ENCODE results near the gene SRRD.

Gene SRRD

GRCh38 chr22:26448334-26448733 is 35.3 kb upstream of the SRRD start:
- no peak for TF ChIP-seq CTCF (conservative IDR thresholded peaks at IDR 0.05)
- no peak overlapping the region for H3K27ac ChIP-seq

GRCh38 chr22:26448941-26449340 is 34.7 kb upstream of the SRRD start:
- H3K27ac ChIP-seq, result no peak overlapping the region
- no peak for TF ChIP-seq CTCF (conservative IDR thresholded peaks at IDR 0.05)

- TF ChIP-seq CTCF (conservative IDR thresholded peaks at IDR 0.05), result no peak
- H3K27ac ChIP-seq, result no peak overlapping the region
Observed at GRCh38 chr22:26450453-26451185, 33.1 kb upstream of the SRRD start.

GRCh38 chr22:26452236-26453016 is 31.3 kb upstream of the SRRD start:
- H3K27ac ChIP-seq, result no peak overlapping the region
- no peak for TF ChIP-seq CTCF (conservative IDR thresholded peaks at IDR 0.05)

- no peak for TF ChIP-seq CTCF (conservative IDR thresholded peaks at IDR 0.05)
- no peak overlapping the region for H3K27ac ChIP-seq
Observed at GRCh38 chr22:26453216-26453615, 30.5 kb upstream of the SRRD start.

GRCh38 chr22:26453812-26454500 is 29.7 kb upstream of the SRRD start:
- no peak overlapping the region for H3K27ac ChIP-seq
- TF ChIP-seq CTCF (conservative IDR thresholded peaks at IDR 0.05), result no peak

- H3K27ac ChIP-seq, result no peak overlapping the region
- no peak for TF ChIP-seq CTCF (conservative IDR thresholded peaks at IDR 0.05)
Observed at GRCh38 chr22:26457661-26458272, 25.9 kb upstream of the SRRD start.
